ENCODE measurements around the gene MICU1.
"Not testable (repeated sequence)": the region's sequence is repeated elsewhere in the genome, so short reads cannot be mapped to it uniquely, and the experiment has no call there.

GRCh38 chr10:72442969-72443368 lies 182.9 kb downstream of the MICU1 start:
- TF ChIP-seq CTCF, POLR2A (IDR thresholded peaks at IDR 0.05): not testable (repeated sequence)

All from upper lobe of left lung (tissue), 4 donors.